ENCODE measurements around the gene VASP. TPM values are rescaled to one million over a fixed set of nuclear protein-coding genes. Genes with fewer than 3 reads are reported as not detected.

The VASP gene
- total and polyA plus RNA-seq, 2 of the 4 experiments (the other 2 are of a cell fraction) = 61.1 to 88.8 TPM

GRCh38 chr19:45511074-45511473 lies 3.8 kb downstream of the VASP start:
- Histone ChIP-seq H2AK5ac (ENCODE audit: low read depth, low read length) (no peak overlapping the region), H3K36me3 (ENCODE audit: control insufficient read depth, insufficient read depth, low read length) (peaks cover 15% of the 10 kb centered on the region), H2AK9ac (replicated peaks; ENCODE audit: low read depth, low read length, poor library complexity) (no peak overlapping the region), H2BK5ac (ENCODE audit: low read depth, low read length, poor library complexity, severe bottlenecking) (no peak overlapping the region), H3K9me1 (ENCODE audit: insufficient read depth, low read length) (peaks cover 8% of the 10 kb centered on the region), H3K4ac (ENCODE audit: low read depth, low read length) (no peak overlapping the region), H3K23ac (ENCODE audit: low read depth, low read length) (0 out of 2 replicates have a peak overlapping the region, but pooled peaks have one; percentile 64), H3K4me3 (ENCODE audit: insufficient read depth, low read depth, low read length) (no peak overlapping the region), H3K27ac (ENCODE audit: insufficient read depth, low read length) (no peak overlapping the region), H2AFZ (replicated peaks; ENCODE audit: low read length, poor library complexity) (no peak overlapping the region), H3K4me2 (ENCODE audit: low read depth, low read length) (no peak overlapping the region), H3K79me1 (ENCODE audit: low read depth in 1 of 2, low read length in 2 of 2) (peaks cover 5 to 64% of the 10 kb centered on the region in 2 experiments; a peak in 3 of 4 replicates), H3K9me3 (ENCODE audit: control insufficient read depth, insufficient read depth, low read length) (no peaks in the 10 kb centered on the region), H4K8ac (ENCODE audit: low read depth in 2 of 2, low read length in 2 of 2) (no peak overlapping the region), H3K4me1 (ENCODE audit: control insufficient read depth, insufficient read depth, low read length) (peaks cover 11% of the 10 kb centered on the region), H4K20me1 (ENCODE audit: insufficient read depth, low read length) (peaks cover 70% of the 10 kb centered on the region), H4K91ac (ENCODE audit: insufficient read depth, low read depth, low read length) (no peak overlapping the region), H3K18ac (ENCODE audit: low read depth, low read length) (no peak overlapping the region), H3K56ac (ENCODE audit: extremely low read depth, insufficient read depth, low read length) (no peak overlapping the region), H3K27me3 (ENCODE audit: control insufficient read depth, insufficient read depth, low read length) (no peaks in the 10 kb centered on the region), H3K14ac (replicated peaks; ENCODE audit: low read depth, low read length) (no peak overlapping the region), H3K9ac (ENCODE audit: low read depth, low read length) (no peak overlapping the region), H2BK15ac (ENCODE audit: low read depth, low read length) (no peak overlapping the region), H2BK120ac (ENCODE audit: low read depth, low read length) (no peak overlapping the region), H2BK20ac (ENCODE audit: low read depth, low read length) (no peak overlapping the region), H4K5ac (ENCODE audit: low read depth, low read length) (no peak overlapping the region)
- TF ChIP-seq USF2 (IDR thresholded peaks at IDR 0.05; ENCODE audit: low read depth, low read length) (no peak), MXI1 (IDR thresholded peaks at IDR 0.05; ENCODE audit: borderline replicate concordance, low read depth, low read length) (no peak), CEBPB (IDR thresholded peaks at IDR 0.05; ENCODE audit: low read depth, low read length) (no peak), FOS (IDR thresholded peaks at IDR 0.05; ENCODE audit: low read depth, low read length) (no peak), MAFK (IDR thresholded peaks at IDR 0.05; ENCODE audit: low read depth, low read length) (no peak), RFX5 (IDR thresholded peaks at IDR 0.05; ENCODE audit: low read depth, low read length) (no peak), RCOR1 (IDR thresholded peaks at IDR 0.05; ENCODE audit: insufficient replicate concordance, low read length) (no peak), NFE2L2 (IDR thresholded peaks at IDR 0.05; ENCODE audit: low read depth, low read length) (no peak), CHD1 (IDR thresholded peaks at IDR 0.05; ENCODE audit: low read depth, low read length) (no peak), POLR2A (IDR thresholded peaks at IDR 0.05; ENCODE audit: low read depth, low read length) (no peak), RAD21 (IDR thresholded peaks at IDR 0.05; ENCODE audit: low read length) (no peak)
- POLR2A ChIA-PET (ENCODE audit: unreplicated experiment) = no interaction called here
- in situ Hi-C loops (cut with MboI; ENCODE audit: low sequenced_read_pairs) = no loop called here
- no TSS peak for BruUV-seq (replicated peaks)
- DNase-seq (no peak), ATAC-seq (ENCODE audit: low read depth) (no peak)
- dilution Hi-C loops (cut with HindIII; ENCODE audit: low sequenced_read_pairs, unreplicated experiment) = no loop called here
- WGBS, 2 experiments (ENCODE audit: extremely low coverage in 2 of 2, insufficient read length in 1 of 2) = 90 to 100% methylated on average over 1 to 2 of the region's 5 CpGs
- intact Hi-C loops (cut with micrococcal nuclease) = no loop called here
- CTCF ChIA-PET = no interaction called here

Measured in IMR-90 (cell line).